NB4 (cell line): Measurements from ENCODE around the gene UCMA.

Experiments used
- DNase-seq: peaks from one replicate; pipeline ENCODE4 v3.0.0; 2010; ENCODE audit warnings: low read depth
- H3K4me3 ChIP-seq: one replicate; pipeline ENCODE4 v1.5.1; 2011; ENCODE audit warnings: mild to moderate bottlenecking, low read depth, low read length, moderate library complexity
- MAX ChIP-seq: IDR thresholded peaks from 2 replicates; pipeline ENCODE4 v1.6.1; 2011; ENCODE audit warnings: low read depth, low read length
- MYC ChIP-seq: IDR thresholded peaks from 2 replicates; pipeline ENCODE4 v1.6.1; 2011; ENCODE audit warnings: low read depth, low read length
- POLR2A ChIP-seq: IDR thresholded peaks from 2 replicates; pipeline ENCODE4 v1.6.1; 2011; ENCODE audit warnings: mild to moderate bottlenecking; ENCODE audit not compliant: insufficient read length; ENCODE audit errors: extremely low read depth
- TF ChIP-seq, protein P1 (sequence below): IDR thresholded peaks from one replicate; pipeline ENCODE4 v1.5.1; 2012; ENCODE audit warnings: low read depth, low read length

The UCMA gene

GRCh38 chr10:13268841-13269240 lies 34.7 kb upstream of the UCMA start:
- peak; percentile 7 for DNase-seq
- TF ChIP-seq POLR2A = no peak
- TF ChIP-seq, protein P1, sequence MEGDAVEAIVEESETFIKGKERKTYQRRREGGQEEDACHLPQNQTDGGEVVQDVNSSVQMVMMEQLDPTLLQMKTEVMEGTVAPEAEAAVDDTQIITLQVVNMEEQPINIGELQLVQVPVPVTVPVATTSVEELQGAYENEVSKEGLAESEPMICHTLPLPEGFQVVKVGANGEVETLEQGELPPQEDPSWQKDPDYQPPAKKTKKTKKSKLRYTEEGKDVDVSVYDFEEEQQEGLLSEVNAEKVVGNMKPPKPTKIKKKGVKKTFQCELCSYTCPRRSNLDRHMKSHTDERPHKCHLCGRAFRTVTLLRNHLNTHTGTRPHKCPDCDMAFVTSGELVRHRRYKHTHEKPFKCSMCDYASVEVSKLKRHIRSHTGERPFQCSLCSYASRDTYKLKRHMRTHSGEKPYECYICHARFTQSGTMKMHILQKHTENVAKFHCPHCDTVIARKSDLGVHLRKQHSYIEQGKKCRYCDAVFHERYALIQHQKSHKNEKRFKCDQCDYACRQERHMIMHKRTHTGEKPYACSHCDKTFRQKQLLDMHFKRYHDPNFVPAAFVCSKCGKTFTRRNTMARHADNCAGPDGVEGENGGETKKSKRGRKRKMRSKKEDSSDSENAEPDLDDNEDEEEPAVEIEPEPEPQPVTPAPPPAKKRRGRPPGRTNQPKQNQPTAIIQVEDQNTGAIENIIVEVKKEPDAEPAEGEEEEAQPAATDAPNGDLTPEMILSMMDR = no peak
- TF ChIP-seq MAX = no peak
- no peak overlapping the region for H3K4me3 ChIP-seq

DNA sequence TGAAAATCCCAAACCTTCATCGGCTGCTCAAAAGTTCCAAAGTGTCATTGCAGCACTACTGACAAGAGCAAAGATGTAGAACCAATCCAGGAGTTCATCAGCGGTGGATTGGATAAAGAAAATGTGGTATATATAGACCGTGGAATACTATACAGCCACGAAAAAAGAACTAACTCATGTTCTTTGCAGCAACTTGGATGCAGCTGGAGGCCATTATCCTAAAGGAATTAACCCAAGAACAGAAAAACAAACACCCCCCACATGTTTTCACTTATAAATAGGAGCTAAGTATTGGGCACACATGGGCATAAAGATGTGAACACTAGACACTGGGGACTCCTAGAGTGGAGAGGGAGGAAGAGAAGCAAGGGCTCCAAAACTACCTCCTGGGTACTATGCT lies 34.1 kb upstream of the UCMA start:
- no peak for DNase-seq
- no peak overlapping the region for H3K4me3 ChIP-seq
- TF ChIP-seq POLR2A = no peak
- TF ChIP-seq MAX = no peak
- TF ChIP-seq MYC = no peak
- TF ChIP-seq, protein P1 = no peak

- DNase-seq = no peak
- no peak overlapping the region for H3K4me3 ChIP-seq
- no peak for TF ChIP-seq MYC
- TF ChIP-seq, protein P1 = no peak
- TF ChIP-seq POLR2A = no peak
- TF ChIP-seq MAX = no peak
Measured at GRCh38 chr10:13263591-13263990, 29.4 kb upstream of the UCMA start.

DNA sequence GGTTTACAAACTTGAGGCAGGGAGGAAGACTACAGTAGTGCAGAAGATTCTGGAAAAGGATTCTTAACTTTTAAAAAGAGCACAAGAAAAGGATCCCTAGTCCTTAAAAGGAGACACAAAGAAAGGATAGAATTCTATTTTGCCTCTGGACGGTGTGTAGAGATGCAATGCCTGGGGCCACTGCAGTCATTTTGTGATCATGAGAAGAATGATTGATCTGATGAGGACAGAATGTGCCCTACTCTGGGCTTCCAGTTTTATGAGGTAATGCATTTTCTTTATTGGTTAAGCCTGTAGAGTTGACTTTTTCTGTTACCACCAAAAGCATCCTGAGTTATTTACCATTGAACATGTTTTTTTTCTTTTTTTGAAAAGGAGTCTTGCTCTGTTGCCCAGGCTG lies 28.3 kb upstream of the UCMA start:
- H3K4me3 ChIP-seq = no peak overlapping the region
- TF ChIP-seq, protein P1 = no peak
- no peak for TF ChIP-seq MAX
- no peak for DNase-seq

DNA sequence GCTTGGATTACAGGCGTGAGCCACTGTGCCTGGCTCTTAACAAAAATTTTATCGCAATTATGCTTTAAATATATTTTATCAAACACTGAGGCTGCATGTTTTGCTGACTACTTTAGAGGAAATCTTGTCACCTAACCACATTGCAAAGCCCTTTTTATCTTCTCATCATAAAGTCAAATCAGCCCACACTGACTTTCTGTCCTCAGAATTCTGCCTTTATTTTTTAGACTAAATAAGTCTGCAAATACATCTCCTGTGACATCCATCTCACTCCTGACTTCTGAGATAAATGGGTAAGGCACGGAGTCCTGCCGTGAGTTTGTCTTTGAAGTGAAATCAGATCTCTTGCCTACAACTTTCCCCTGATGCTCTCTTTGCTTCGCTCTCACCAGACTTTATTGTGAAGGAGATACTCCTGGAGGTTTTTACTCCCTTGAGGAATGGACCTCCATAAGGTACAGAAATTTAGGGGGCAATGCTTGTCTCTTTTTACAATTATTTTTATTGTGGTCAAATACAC lies 23.5 kb upstream of the UCMA start:
- TF ChIP-seq, protein P1 = no peak
- TF ChIP-seq MAX (no peak), MYC (no peak), POLR2A (no peak)
- no peak for DNase-seq
- no peak overlapping the region for H3K4me3 ChIP-seq

- TF ChIP-seq, protein P1 = no peak
- TF ChIP-seq MYC (no peak), MAX (no peak)
- DNase-seq = no peak
- H3K4me3 ChIP-seq = no peak overlapping the region
Measured at GRCh38 chr10:13256627-13257026, 22.5 kb upstream of the UCMA start.
